HG03175 (cell line): Measurements from ENCODE around the gene FBXW4.
A peak's percentile ranks its signal among the peaks of the same experiment; 100 is the strongest.

Experiments used
- ATAC-seq: cut with Tn5 transposase; IDR thresholded peaks from one replicate; pipeline ENCODE4 v1.9.1; 2021; ENCODE audit warnings: mild to moderate bottlenecking, moderate library complexity; ENCODE audit not compliant: unreplicated experiment

FBXW4 gene, protein sequence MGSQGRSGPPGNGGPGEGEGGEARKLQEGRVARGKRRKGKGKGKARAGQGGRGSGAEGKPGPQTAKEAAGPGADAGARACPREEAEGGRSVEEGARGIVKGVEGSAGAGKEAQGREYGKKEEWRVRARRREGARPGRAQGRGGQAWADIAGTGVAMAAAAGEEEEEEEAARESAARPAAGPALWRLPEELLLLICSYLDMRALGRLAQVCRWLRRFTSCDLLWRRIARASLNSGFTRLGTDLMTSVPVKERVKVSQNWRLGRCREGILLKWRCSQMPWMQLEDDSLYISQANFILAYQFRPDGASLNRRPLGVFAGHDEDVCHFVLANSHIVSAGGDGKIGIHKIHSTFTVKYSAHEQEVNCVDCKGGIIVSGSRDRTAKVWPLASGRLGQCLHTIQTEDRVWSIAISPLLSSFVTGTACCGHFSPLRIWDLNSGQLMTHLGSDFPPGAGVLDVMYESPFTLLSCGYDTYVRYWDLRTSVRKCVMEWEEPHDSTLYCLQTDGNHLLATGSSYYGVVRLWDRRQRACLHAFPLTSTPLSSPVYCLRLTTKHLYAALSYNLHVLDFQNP

DNA sequence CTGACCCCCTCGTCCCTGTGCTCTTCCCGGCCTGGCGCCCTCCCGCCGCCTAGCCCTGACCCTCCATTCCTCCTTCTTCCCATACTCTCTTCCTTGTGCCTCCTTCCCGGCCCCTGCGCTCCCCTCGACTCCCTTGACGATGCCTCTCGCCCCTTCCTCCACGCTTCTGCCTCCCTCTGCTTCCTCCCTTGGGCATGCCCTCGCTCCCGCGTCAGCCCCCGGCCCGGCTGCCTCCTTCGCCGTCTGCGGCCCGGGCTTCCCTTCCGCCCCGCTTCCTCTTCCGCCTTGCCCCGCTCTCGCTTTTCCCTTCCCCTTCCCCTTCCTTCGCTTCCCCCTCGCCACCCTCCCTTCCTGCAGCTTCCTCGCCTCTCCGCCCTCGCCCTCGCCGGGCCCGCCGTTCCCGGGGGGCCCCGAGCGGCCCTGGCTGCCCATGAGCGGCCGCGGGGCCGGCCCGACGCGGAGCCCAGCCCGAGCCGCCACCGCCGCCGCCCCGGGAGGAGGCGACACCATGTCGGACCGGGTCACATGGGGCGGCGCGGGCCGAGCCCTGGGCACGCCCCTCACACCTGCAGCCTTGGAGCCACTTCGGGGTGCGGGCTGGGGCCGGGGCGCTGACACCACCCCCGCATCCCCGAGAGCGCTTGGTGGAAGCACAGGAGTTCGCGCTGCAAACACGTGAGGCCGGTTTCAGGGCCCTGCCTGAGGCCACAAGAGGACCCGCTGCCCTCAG, at the start of gene FBXW4:
Gene FBXW4, minus strand, starts transcription at position 497 of the 730 bp plus-strand sequence. Its CDS starts 65 bp downstream, at position 432.
- peak; percentile 58 for ATAC-seq

DNA sequence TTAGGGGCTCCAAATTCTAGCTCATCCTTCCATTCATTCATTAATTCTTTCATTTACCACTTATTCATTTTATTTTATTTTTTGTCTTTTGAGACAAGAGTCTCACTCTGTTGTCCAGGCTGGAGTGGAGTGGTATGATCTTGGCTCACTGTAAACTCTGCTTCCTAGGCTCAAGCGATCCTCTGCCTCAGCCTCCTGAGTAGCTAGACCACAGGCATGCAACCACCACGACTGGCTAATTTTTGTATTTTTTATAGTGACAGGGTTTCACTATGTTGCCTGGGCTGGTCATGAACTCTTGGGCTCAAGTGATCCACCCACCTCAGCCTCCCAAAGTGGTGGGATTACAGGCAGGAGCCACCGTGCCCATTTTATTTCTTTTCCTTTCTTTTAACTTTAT, 49.3 kb upstream of the FBXW4 start:
- no peak for ATAC-seq

DNA sequence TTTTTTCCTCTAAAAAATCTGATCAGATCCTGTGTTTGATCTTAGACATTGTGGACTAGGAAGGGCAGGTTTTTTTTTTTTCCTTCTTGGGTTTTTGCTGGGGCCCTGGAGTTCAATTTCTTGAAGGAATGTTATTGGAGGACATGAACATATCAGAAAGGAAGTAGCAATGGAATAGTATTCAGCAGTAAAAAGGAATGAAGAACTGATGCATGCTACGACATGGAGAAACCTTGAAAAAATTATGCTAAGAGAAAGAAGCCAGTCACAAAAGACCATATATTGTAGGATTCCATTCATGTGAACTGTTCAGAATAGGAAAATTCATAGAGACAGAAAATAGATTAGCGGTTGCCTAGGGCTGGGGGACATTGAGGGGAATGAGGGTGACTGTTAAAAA, 47.0 kb upstream of the FBXW4 start:
- ATAC-seq: no peak

DNA sequence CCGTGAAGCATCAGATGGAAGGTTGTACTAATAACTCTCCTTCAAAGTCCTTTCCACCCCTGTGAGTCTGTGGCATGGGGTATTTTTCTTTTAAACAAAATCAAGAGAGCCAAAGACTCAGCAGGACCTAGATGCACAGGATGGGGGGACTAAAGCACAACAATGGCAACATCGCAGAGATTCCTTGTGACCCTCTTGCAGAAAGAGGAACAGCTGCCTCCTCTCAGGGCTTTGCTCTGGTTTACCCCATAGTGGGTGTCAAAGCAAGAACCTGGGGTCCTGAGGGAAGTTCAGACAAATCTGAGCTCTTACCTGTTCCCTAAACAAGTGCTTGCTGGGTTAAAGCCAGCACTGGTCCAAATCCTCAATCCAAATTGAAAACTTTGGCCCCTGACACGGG, 41.7 kb upstream of the FBXW4 start:
- ATAC-seq: no peak

DNA sequence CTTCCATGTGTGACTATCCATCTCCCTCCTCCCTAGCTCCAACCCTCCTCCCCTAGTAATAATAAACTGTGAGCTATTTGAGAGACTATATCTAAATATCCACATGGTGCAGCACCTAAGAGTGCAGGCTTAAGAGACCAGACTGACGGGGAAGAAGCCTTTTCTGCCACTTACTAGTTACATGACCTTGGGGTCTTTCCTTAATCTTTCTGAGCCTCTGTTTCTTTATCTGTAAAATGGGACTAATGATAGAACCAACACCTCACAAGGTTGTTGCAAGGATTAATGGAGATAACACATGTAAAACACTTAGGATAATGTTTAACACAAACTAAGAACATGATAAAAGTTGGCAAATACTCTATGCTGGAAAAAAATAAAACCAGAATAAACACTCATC, 37.1 kb upstream of the FBXW4 start:
- no peak for ATAC-seq

DNA sequence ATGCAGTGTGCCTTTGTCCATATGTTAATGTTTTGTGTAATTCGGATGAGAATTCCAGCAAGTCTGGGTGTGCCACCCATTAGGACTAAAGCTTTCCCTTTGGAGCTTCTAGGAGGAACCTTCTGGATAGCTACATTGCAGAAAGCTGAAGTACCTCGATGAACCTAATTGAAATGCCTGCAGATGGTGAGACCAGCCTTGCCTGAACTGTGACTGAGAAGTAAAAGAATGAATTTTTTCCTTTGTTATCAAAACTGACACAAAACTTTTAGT, 31.1 kb upstream of the FBXW4 start:
- ATAC-seq: no peak

DNA sequence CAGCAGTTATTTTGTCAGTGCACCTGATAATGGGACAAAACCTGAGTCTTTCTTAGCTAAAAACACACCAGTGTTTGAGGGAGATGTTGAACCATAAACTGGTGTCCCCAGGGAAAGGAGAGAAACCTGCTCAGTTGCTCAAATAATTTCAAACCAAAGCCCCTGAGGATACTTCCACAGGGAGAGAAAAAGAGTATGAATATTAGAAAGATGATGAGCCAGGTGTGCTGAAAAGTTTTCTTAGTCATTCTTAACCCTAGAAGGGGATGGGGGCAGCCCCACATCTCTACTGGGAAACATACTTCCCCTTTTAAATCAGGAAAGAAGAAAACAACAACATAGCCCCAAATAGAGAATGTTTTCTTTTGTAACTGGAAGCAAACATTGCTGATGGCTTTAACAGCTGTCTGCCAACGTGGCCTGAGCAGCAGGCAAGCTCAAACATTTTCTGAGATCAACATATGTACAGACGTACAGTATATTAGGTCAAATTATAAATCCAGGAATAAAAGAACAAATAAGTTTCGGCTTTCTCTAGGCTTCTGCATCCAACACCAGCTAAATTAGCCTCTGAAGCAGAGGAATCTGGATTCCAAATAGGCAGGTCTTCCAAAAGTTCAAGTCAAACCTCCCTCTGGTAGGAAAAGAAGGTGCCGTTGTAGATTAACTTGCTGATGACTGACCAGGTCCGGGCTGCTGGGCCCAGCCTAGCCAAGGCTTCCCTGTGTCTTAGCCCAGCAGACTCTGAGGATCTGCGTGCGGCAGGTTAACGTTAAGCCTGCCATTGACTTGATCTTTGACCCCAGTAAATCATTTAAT, 30.5 kb upstream of the FBXW4 start:
- ATAC-seq: no peak

DNA sequence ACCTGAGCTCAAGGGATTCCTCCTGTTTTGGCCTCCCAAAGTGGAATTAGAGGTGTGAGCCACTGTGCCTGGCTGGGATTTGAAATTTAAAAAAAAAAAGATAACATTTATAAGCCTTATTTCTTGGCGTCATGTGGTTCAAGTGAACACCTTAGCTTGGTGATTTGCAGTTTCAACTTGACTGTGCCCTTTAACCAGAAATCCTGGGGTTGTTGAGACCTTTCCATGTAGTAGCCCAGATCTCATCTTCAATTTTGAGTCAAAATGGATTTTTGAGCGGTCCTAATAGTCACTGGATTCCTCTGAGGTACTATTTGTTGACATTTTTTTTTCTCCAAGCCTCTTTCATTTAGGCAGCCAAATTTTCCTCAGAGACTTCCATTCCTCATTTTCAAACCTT, 29.5 kb upstream of the FBXW4 start:
- no peak for ATAC-seq

DNA sequence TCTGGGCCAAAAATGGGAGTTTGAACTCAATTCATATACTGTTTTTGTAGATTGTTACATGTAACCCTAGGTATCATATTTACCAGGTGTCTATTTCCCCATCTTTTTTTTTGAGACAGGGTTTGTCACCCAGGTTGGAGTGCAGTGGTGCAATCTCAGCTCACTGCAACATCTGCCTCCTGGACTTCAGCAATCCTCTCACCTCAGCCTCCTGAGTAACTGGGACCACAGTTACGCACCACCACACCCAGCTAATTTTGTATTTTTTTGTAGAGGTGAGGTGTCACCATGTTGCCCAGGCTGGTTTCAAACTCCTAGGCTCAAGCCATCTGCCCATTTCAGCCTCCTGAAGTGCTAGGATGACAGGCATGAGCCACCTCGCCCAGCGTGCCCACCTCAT, 28.2 kb upstream of the FBXW4 start:
- no peak for ATAC-seq

DNA sequence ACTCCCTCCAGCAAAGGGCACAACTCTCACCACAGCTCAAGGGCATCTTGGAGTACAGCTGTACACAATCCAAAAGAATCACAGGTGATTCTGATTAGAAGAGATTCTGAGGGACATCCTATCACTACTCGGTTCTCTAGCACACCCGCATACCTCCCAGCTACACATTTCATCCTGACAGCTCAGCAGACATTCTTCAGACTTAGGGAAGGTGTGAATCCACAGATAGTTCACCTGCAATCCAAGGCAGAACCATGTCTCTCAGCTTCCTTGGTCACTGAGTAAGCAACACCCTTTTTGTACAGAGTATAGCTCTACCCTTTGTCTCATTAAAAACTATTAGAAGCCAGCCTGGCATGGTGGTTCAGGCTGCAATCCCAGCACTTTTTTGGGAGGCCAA, 26.8 kb upstream of the FBXW4 start:
- no peak for ATAC-seq

DNA sequence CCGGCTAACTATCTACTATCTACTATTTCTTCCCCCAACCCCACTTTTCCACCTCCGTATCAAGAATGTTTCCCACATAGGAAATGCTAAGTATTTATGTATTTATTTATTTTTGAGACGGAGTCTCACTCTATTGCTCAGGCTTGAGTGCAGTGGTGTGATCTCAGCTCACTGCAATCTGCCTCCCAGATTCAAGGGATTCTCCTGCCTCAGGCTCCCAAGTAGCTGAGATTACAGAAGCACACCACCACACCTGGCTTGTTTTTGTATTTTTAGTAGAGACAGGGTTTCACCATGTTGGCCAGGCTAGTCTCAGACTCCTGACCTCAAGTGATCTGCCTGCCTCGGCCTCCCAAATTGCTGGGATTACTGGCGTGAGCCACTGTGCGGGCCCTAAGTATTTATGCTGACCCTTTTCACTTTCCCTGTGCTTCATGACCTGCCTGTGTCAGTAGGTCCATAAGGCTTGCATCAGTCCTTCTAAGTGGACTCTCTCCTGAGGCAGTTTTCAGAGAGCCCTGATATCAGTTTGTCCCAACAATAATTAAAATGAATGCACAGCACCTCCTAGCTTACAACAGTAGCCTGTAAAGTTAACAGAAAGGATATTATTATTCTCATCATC, 25.7 kb upstream of the FBXW4 start:
- no peak for ATAC-seq

DNA sequence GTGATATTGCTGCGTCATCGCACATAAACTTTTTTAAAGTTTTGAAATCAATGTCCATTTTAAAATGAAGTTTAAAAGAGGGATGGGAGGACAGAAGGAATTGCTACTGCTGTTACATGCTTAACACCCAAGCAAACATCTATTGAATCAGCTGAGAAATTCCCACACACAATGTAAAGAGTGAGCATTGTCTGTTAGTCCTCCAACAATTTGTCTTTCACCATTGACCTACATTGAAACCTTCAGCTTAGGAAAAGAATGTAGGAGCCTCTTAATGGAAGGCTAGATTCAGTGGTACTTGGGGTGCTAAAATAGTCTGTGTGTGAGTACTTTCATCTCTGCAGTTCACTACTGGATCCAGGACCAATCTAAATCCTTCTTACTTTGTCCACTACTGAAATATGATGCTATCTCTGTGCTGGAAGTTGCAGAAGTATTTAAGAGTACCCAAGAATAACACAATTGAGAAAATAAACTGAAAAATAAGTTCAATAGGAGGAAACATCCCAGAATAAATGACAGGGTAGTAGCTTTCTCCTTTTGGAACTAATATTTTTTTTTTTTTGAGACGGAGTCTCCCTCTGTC, 23.8 kb upstream of the FBXW4 start:
- no peak for ATAC-seq

DNA sequence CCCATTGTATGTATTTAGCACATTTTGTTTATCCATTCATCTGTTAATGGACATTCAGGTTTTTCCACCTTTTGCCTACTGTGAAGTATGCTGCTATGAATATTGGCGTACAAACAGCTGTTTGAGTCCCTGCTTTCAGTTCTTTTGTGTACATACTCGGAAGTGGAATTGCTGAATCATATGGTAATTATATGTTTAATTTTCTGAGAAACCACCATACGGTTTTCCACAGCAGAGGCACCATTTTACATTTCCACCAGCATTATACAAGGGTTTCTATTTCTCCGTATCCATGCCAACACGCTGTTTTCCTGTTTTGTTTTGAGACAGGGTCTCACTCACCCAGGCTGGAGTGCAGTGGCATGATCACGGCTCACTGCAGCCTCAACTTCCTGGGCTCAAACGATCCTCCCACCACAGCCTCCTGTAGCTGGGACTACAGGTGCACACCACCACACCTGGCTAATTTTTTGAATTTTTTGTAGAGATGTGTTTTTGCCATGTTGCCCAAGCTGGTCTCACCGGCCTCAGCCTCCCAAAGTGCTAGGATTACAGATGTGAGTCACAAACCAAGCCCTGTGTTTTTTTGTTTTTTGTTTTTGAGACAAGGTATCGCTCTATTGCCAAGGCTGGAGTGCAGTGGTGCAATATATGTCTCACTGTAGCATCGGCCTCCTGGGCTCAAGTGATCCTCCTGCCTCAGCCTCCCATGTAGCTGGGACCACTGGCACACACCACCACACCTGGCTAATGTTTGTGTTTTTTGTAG, 22.1 kb upstream of the FBXW4 start:
- ATAC-seq: no peak

DNA sequence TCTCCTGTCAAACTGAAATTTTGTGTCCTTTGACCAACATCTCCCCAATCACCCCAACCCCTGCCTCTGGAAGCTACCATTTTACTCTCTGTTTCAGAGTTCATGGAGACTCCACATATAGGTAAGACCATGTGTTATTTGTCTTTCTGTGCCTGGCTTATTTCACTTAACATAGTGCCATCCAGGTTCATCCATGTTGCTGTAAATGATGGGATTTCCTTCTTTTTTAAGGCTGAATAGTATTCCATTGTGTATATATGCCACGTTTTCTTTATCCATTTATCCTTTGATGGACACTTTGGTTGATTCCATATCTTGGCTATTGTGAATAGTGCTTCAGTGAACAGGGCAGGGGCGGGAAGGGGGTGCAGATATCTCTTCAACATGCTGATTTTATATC, 18.0 kb upstream of the FBXW4 start:
- ATAC-seq: no peak

DNA sequence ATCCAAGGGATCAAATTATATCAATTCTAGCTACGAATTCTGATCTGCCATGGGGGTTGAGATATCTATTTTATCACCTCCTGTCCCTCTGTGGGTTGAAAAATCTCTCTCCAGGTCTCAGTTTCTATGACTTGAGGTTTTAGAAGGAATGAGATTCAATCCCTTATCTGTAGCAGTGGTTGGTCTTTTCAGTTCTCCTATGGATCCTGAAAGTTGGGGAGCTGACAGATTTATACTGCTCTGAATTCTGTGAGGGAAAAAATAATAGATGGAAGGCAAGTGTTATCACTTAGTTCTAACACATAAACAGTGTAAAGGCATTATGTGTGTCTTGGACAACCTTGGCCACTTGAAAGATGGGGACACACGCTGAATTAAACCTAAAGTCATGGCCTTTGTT, 15.8 kb upstream of the FBXW4 start:
- no peak for ATAC-seq

DNA sequence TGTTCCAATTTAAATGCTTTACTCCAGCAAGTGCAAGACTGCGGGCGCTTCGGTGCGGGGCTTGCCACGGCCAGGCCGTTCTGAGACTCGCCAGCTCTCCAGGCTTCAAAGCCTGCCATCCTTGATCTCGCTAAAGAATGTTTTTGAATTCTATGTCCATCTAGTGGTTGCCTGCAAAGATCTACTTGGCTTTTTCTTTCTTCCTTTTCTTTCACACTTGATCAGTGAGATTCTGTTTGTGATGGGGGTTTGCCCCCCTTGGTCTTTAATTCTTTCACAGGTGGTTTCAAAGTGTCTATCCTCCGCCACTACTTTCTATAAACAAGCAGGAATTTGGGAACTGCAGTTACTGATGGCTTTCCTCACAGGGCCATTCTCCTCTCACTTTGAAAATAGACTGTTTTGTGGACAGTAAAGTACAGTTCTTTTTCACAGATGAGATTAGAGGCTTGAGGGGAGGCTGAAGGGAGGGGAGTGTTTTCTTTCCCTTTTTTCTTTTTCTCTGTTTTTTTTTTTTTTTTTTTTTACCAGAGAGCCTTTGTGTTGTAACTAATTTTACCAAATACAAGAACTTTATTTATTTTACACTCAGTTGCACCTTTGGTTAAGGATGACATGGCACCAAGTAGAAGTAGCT, 15.2 kb upstream of the FBXW4 start:
- ATAC-seq: no peak

DNA sequence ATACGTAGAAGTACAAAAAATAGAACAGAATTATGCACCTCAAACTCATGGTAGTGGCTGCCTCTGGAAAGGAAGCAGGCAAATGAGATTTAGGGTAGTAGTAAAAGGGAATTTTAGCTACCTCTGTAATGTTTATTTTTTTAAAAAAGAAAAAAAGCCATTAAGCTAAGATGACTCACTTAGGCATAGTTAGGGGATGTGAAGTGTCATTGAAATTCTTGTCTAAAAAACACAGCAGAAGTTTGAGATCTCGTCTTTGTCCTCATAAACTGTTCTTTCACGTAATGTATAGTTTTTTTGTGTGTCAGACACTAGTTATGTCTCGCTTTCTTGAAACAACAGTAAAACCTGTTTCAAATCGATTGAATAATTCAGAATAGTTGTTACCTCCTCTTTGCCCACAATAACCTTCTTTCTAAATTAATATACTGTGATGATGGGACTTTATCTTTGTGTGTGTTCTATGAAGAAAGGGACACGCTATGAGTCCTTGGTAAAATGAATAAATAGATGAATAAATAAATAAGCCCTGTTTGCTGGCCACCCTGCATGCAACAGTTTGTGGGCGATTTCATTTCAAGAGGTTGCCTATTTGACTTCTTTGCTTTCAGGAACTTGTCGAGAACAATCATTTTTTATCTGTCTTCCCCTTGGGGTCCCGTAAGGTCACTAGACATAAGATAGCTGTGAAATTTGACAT, 14.5 kb upstream of the FBXW4 start:
- no peak for ATAC-seq

DNA sequence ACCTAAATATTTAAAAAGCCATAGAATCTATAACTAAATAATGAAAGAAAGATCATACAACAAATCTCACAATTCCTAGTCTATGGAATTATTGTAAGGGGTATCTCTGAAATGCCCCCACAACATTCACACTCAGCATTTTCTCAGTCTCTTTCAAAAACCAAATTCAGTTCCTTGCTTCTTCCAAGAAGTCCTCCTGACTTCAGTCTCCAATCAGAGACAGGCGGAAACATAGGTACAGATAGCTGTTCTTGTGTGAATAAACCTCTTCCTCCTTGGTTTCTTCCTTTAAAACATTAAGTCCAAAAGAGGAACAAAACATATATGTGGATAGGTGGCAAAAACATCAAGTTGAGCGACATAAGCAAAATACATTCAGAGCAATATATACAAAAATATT, 13.9 kb upstream of the FBXW4 start:
- no peak for ATAC-seq

DNA sequence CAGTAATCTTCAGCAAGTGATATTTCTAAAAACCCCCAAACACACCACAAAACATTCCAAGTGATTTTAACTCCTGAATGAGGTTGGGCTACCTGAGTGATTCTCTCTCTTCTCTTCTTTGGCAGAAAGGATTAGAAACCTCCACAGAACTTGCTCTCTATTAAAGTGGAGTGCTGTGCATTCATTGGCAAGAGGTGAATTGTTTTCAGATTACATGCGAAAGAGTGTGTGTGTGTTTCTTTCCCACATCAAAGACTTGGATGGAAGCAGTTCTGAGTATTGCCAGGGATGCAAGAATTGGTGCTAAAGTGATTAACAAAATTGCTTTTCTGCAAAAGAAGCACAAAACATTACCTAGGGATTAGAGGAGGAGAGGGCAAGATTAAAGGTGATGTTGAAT, 13.1 kb upstream of the FBXW4 start:
- no peak for ATAC-seq
